ENCODE measurements around the gene KCNJ6.
"Not testable (repeated sequence)": the region's sequence is repeated elsewhere in the genome, so short reads cannot be mapped to it uniquely, and the experiment has no call there.

Gene KCNJ6

DNA sequence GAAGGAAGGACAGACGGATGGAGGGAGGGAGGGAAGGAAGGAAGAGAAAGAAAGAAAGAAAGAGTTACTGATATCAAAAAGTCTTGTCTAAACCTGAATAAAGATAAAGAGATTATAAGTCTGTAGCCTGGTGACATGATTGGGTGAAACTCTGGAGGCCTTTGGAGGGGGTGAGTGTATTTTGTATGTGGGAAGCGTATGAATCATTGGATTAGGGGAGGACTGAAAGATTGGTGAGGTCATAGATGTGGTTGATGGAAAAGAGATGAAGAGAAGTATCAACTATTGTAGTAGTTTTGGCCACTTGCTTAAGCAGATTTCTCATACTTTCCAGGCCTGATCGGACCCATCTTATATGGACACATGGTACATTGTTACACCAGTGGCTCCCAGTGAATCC is 11.5 kb upstream of the KCNJ6 start:
- POLR2A ChIA-PET: no interaction called here
- TF ChIP-seq, protein P1, sequence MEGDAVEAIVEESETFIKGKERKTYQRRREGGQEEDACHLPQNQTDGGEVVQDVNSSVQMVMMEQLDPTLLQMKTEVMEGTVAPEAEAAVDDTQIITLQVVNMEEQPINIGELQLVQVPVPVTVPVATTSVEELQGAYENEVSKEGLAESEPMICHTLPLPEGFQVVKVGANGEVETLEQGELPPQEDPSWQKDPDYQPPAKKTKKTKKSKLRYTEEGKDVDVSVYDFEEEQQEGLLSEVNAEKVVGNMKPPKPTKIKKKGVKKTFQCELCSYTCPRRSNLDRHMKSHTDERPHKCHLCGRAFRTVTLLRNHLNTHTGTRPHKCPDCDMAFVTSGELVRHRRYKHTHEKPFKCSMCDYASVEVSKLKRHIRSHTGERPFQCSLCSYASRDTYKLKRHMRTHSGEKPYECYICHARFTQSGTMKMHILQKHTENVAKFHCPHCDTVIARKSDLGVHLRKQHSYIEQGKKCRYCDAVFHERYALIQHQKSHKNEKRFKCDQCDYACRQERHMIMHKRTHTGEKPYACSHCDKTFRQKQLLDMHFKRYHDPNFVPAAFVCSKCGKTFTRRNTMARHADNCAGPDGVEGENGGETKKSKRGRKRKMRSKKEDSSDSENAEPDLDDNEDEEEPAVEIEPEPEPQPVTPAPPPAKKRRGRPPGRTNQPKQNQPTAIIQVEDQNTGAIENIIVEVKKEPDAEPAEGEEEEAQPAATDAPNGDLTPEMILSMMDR (IDR thresholded peaks at IDR 0.05; ENCODE audit: control extremely low read depth, extremely low read depth, low read depth, missing control alignments): no peak
- DNase-seq (ENCODE audit: extremely low spot score): no peak
- CTCF ChIA-PET: no interaction called here

DNA sequence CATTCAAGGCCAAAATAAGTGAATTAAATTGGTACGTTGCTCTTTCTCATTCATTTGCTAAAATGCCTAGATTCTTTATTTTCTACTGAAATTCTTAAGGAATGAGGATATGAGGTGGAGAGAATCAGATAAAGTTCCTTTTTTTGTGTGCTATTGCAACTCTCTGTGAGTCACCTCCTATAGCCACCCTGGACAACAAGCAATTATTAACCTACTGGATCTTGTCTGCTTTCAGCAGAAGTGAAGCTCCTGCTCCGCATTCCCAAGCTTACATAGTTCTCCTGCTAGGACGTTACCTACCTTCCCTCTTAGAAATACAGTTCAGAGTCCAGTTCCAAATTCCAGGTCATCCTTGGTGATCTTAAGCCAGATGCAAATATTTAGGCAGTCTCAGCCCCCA is 4.8 kb upstream of the KCNJ6 start:
- no peak for DNase-seq (ENCODE audit: extremely low spot score)
- CTCF ChIA-PET: no interaction called here
- POLR2A ChIA-PET: no interaction called here
- TF ChIP-seq, protein P1 (IDR thresholded peaks at IDR 0.05; ENCODE audit: control extremely low read depth, extremely low read depth, low read depth, missing control alignments): no peak

DNA sequence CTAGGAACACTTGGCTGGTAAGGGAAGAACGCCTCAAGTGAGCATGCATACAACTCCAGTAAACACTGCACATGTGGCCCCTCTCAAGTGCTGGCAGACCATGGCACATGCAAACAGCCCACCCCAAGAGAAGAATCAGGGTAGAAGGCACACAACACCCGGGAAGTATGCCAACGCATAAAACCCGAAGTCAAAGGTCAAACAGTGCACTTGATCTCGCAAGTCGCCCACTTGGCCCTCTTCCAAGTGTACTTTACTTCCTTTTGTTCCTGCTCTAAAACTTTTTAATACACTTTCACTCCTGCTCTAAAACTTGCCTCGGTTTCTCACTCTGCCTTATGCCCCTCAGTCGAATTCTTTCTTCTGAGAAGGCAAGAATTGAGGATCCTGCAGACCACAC is 4.0 kb upstream of the KCNJ6 start:
- CTCF ChIA-PET; POLR2A ChIA-PET; DNase-seq (ENCODE audit: extremely low spot score): not testable (repeated sequence)

DNA sequence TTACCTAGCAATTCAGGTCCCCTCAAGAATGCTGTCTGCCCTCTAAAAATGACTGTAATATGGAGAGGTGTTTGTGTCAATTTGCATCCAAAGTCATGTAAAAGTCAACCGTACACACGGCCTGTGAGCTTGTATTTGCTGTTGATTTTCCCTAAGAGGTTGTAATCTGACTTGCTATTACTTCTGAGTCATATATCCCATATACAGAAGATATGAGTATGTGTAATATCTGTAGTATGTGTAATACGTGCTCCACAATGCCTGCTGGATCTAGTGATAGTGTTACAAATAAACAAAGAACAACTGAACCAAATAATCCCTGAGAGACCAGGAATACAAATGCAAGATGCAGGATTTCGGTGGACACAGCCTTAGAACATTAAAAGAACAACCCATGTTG is 1.4 kb upstream of the KCNJ6 start:
- ChIA-PET POLR2A (no interaction called here), CTCF (interaction anchor here (0.8 kb wide), 1 partner anchor 11 kb away, joined by 3 read pairs; no protein-coding TSS in a partner anchor)
- DNase-seq (ENCODE audit: extremely low spot score): no peak
- TF ChIP-seq, protein P1 (IDR thresholded peaks at IDR 0.05; ENCODE audit: control extremely low read depth, extremely low read depth, low read depth, missing control alignments): no peak

DNA sequence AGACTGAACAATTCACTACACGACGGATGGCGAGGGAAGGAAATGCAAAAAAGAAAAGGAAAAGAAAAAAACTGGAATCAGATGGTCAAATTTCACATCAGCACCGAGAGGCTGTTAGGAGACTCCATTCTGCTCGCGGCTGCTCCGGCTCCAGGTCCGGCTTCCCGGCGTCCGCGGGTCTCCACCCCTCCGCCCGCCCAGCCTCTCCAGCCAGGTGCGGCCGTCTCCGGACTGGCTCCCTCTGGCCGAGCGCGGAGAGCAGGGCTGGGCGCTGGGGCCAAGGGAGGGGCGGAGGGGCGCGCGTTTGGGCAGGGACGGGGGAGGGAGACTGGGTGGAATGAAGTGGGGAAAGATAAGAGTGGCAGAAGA is 332 bp downstream of the KCNJ6 start:
- no peak for DNase-seq (ENCODE audit: extremely low spot score)
- CTCF ChIA-PET: no interaction called here
- POLR2A ChIA-PET: no interaction called here
- TF ChIP-seq, protein P1 (IDR thresholded peaks at IDR 0.05; ENCODE audit: control extremely low read depth, extremely low read depth, low read depth, missing control alignments): no peak

DNA sequence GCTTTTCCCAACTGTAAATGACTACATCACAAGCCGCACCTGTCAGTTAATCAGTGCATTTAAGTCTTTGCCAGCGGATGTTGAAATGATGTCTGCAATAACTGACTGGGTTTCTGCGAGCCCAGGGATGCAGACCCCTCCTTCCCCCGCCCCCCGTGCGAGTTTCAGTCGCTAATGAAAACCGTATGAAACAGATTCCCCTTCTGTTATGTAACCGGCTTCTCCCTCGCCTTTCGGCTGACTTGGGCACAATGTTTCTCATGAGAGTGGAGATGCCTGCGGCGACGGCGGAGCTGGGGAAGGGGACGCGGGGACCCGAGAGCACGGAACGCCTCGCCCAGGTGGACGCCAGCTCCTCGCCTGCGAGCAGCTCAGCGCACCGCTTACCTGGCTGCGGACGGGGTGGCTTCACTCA is 753 bp downstream of the KCNJ6 start:
- DNase-seq (ENCODE audit: extremely low spot score): no peak
- CTCF ChIA-PET: no interaction called here
- TF ChIP-seq, protein P1 (IDR thresholded peaks at IDR 0.05; ENCODE audit: control extremely low read depth, extremely low read depth, low read depth, missing control alignments): no peak
- POLR2A ChIA-PET: no interaction called here

DNA sequence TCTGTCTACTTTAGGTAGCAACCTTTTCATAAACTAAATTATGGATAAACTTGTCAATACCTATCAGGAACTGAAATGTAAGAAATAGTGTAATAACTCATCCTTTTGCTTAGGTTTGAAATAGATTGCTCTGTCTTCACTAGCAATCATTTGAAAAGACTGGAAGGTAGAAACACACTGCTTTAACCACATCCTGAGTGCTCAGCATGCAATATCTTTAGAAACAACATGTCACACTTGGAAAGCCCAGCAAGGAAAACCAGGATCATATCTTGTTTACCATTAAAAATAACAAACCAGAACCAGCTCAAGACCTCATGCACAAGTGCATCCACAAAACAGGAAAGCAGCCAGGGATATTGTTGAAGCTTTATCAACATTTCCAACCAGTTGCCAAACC is 3.6 kb downstream of the KCNJ6 start:
- CTCF ChIA-PET: no interaction called here
- DNase-seq (ENCODE audit: extremely low spot score): no peak
- POLR2A ChIA-PET: no interaction called here
- TF ChIP-seq, protein P1 (IDR thresholded peaks at IDR 0.05; ENCODE audit: control extremely low read depth, extremely low read depth, low read depth, missing control alignments): no peak
